Naive B cell (primary cell): ENCODE data around the gene SAAL1. TPM values are rescaled to one million over a fixed set of nuclear protein-coding genes. Genes with fewer than 3 reads are reported as not detected.

Experiments used
- polyA plus RNA-seq, 6 donors: library from polyadenylated mRNA; unstranded; fragments of 300-500 nt; fragmentation: Illumina TruSeq; gene quantifications; one replicate each; pipeline ENCODE4 v1.2.3, GENCODE V29; 2021; ENCODE audit warnings: low read depth in 6 of 6

SAAL1 gene
- polyA plus RNA-seq, 6 donors from 2014 or later, result 6.1 to 23.1 (median 15.3) TPM

Other genes starting within 250 kb of the SAAL1 start
- 10 to 100 TPM; 18.3 to 54.6 (median 42.6) TPM for gene SERGEF, start 93.0 kb downstream of the SAAL1 start, polyA plus RNA-seq
- not detected for gene TPH1, start 59.8 kb downstream of the SAAL1 start, polyA plus RNA-seq
- not detected for gene MRGPRX3, start 26.5 kb upstream of the SAAL1 start, polyA plus RNA-seq
- not detected for gene MRGPRX4, start 66.8 kb upstream of the SAAL1 start, polyA plus RNA-seq
- gene SAA4, start 130.7 kb upstream of the SAAL1 start, polyA plus RNA-seq, result not detected
- not detected for gene SAA2, start 142.6 kb upstream of the SAAL1 start, polyA plus RNA-seq
- not detected for gene SAA1, start 160.2 kb upstream of the SAAL1 start, polyA plus RNA-seq
- 10 to 100 TPM; 15.3 to 40.2 (median 29.5) TPM for gene HPS5, start 216.1 kb upstream of the SAAL1 start, polyA plus RNA-seq
- gene GTF2H1, start 216.5 kb upstream of the SAAL1 start, polyA plus RNA-seq, result 10 to 100 TPM; 23.5 to 50.4 (median 37.3) TPM